GM19099 (cell line): ENCODE data around the gene UBASH3B.

Source experiments
- POLR2A ChIP-seq: IDR thresholded peaks from 3 replicates; pipeline ENCODE4 v1.6.1; 2011; ENCODE audit warnings: low read depth; ENCODE audit not compliant: insufficient read length; ENCODE audit errors: extremely low read depth

The UBASH3B gene

DNA sequence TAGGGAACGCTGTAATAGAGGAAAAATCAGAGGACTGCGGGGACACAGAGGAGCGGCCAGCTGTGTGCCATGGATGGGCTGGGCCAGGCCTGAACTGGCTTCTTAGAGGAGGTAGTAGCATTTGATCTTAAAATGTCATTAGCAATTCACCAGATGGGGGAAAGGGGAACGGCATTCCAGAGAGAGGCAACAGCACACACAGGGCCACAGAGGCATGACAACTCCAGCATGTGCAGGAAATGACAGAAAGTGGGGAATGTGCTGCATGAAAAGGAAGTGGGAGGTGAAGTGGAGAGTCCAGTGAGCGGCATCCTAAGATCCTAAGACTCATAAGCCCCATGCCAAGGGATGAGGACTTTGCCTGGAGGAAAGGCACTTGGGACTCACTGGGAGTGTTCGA, 69.0 kb downstream of the UBASH3B start:
- TF ChIP-seq POLR2A = no peak

- TF ChIP-seq POLR2A = no peak
Observed at GRCh38 chr11:122726028-122726427, 70.5 kb downstream of the UBASH3B start.

DNA sequence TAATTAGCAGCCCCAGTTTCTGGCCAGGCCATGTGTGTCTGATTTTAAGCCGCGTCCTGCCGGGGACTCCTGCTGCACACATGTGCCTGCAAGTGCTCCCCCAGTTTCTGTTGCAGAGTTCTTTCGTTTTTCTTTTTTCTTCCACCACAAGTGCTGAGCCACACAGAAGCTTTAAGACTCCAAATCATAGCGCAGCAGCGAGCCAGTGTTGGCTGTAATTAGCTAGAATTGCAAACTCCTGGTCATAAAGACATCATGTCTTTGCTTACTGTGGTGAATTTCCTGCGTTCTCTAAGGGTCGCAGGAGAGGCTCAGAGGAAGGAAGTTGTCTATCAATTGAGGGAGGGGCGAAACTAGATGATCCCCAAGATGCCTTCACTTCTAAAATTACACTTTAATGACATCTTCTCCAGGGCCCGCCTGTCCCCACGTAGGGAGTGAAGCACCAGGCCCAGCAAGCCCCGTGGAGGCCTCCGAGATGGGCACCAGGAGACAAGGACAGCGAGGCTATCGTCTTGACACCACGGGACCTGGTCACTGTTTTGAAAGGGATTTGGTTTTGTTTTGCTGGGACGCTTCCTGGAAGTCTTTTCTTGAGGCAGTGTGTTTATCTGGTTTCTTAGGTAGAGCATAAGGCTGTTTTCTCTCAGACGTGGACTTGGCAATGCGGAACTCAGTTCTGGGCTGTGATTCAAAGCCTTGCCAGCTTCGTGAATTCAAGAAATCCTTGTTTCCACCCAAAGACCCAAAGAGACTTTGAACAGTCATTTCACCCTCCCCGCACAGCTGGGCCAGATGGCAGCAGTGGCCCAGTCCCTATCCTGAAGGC, 71.8 kb downstream of the UBASH3B start:
- no peak for TF ChIP-seq POLR2A

DNA sequence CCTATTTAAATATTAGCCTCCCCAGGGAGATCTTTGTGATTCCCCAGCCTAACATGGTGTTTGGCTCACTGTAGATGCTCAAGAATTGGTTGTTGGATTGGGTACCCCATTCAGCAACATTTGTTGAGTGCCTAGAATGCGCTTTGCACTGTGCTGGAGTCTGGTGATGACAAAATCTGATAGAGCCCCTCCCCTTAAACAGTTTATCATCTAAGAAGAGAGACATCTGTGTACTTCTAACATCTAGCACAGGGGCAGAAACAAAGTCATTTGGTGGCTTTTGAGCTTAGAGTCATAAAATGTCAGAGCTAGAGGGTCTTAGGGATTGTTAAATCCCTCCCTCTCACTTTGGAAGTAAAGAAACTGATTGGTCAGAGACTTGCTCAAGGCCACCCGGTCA, 73.0 kb downstream of the UBASH3B start:
- no peak for TF ChIP-seq POLR2A

GRCh38 chr11:122729139-122729538, 73.6 kb downstream of the UBASH3B start:
- no peak for TF ChIP-seq POLR2A

DNA sequence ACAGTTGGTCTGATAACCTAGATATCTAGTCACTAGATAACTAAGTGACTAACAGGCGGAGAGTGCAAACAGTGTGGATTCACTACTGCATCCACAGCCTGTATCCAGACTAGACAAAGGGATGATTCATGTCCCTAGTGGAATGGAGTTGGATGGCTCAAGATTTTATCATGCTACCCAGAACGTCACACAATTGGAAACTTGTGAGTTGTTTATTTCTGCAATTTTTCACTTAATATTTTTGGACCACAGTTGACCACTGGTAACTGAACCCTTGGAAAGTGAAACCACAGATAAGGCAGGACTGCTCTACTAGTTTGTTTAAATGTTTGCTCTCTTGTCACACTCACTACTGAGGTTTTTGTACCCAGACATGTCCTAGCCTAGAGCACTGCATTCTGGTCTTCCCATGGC, 76.0 kb downstream of the UBASH3B start:
- no peak for TF ChIP-seq POLR2A

GRCh38 chr11:122732342-122733315, 77.1 kb downstream of the UBASH3B start:
- TF ChIP-seq POLR2A = no peak

DNA sequence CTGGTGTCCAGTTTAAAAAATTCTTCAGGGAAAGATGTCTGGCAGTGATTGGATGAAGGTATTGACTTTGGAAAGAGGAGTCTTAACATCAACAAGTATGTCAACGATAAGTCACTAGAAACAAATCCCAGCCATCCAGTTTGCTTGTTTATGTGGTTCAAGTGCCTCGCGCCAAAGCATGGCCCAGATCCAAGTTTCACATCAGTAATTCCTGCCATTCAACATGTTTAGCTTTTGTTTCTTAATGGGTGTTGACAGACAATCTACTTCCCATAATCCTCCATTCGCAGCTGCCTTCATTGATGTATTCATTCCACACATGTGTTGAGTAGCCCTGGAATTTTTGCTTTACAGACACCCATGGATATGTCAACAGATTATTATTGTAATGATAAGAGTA, 77.8 kb downstream of the UBASH3B start:
- no peak for TF ChIP-seq POLR2A

DNA sequence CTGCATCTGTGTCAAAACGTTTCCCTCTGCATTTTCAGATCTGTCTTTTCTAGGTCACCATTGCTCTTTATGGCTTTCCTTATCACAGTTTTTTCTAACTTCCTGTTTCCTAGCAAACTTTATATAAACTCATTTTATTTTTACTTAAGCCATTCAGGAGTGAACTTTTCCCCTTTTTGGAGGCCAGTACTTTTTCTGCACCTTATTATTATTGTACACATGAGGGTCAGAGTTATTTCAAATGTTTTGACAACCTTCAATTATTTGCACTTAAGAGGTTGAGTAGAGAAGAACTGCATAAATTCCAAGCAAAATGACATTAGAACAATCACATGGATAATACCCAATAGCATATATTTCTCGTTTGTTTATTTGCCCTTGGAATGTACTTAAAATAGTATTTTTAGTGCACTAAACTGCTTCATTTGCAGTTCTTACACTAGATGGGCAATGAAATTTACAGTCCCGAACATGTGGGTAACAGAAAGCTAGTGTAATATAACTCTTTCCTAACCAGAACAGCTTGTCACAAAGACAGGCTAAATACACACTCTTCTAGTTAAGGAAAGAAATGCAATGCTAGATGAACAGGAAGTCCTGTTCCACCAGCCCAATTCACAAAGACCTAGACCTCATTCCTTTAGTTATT, 79.5 kb downstream of the UBASH3B start:
- no peak for TF ChIP-seq POLR2A

DNA sequence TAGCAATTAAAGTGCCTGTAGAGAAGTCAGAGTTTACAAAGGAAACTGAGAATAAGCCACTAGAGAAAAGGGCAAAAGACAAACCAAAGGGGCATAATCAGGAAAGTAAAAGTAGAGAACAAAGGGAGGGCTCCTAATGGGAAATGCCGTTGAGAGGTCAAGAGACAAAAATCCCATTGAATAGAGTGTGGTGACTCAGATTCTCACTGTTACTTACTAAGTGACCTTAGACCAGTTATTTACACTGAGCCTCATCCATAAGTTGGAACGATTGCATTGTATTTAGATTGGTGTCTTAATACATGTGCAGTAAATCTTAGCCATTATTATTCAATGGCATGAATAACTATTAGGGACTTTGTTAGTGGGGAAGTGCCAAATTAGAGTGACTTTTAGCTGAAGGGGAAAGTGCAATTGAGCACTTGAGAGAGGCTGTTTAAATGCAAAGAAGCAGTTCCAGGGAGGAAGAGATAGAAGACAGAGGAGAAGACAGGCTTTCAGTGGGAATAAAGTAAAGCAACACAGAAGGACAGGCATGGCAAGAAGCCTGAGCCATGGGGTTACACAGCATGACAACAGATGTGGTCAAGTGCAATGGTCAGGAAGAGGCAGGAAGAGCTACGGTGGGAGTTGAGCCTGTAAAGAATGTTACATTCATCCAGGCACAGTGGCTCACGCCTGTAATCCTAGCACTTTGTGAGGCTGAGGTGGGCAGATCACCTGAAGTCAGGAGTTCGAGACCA, 82.6 kb downstream of the UBASH3B start:
- TF ChIP-seq POLR2A = no peak

DNA sequence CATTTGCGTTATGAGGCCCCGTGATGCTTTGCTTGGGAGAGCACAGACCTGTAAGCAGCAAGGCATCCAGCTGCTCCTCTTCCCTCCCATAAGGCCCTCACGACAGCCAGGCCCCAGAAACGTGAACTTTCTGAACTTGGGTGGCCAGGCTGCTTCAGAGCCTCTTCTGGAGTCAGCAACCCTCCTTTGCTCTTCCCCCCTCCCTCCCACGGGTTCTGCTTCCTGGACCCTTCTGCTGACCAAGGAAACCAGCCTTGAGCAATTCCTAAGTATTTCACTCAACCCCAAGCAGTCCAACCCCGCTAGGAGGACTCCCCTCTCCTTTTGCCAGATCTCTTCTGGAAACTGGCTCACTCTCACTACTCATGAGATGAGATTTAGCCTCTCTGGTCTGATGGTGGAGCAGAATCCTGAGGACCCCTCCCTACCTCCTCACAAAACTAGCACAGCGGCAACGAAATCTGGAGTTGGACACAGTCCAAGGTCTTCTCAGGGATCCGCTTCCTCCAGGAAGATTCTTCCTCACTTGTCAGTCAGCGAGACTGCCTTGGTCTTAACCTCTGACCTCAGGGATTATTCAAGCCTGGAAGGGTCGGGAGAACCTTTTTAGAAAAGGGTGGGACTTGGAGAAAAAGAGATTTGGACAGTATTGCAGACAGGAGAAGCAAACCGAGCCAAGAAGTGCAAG, 86.2 kb downstream of the UBASH3B start:
- no peak for TF ChIP-seq POLR2A

- TF ChIP-seq POLR2A = no peak
Observed at GRCh38 chr11:122742301-122743018, 86.9 kb downstream of the UBASH3B start.

DNA sequence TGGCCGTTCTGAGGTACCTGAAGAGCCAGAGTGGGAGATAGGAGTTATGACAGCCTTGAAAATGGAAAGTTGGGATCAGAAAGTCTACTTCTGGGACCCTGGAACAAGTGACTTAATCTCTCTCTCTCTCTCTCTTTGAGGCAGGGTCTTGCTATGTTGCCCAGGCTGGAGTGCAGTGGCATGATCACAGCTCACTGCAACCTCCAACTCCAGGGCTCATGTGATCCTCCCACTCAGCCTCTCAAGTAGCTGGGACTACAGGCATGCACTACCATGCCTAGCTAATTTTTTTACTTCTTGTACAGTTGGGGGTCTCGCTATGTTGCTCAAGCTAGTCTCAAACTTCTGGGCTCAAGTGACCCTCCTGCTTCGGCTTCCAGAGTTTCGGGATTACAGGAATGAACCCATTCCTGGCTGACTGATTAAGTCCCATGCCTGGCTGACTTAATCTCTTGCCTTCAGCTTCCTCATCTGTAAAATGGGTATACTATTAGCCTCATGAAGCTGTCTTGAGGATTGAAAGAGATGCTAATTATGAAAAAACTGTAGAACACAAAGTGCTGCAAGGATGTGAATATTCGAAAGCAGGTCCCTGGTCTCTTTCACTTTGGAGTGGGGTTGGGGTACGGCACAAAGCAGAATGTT, 87.7 kb downstream of the UBASH3B start:
- no peak for TF ChIP-seq POLR2A
